Mucosa of stomach (tissue), 1 donor: ENCODE measurements around the gene PNPLA7.

Experiments
- H3K27me3 ChIP-seq: one replicate; pipeline ENCODE4 v1.7.0; 2013; ENCODE audit warnings: mild to moderate bottlenecking, low read length; ENCODE audit not compliant: control insufficient read depth, insufficient read depth
- H3K36me3 ChIP-seq: one replicate; pipeline ENCODE4 v1.7.0; 2013; ENCODE audit warnings: low read length; ENCODE audit not compliant: control insufficient read depth, insufficient read depth
- H3K4me1 ChIP-seq: one replicate; pipeline ENCODE4 v1.7.0; 2013; ENCODE audit warnings: mild to moderate bottlenecking, low read length; ENCODE audit not compliant: control insufficient read depth, insufficient read depth
- H3K4me3 ChIP-seq: one replicate; pipeline ENCODE4 v1.7.0; 2013; ENCODE audit warnings: low read length
- H3K9ac ChIP-seq: one replicate; pipeline ENCODE4 v1.7.0; 2013; ENCODE audit warnings: mild to moderate bottlenecking, low read length, moderate library complexity
- H3K9me3 ChIP-seq: one replicate; pipeline ENCODE4 v1.7.0; 2013; ENCODE audit warnings: mild to moderate bottlenecking, low read length, moderate library complexity; ENCODE audit not compliant: control insufficient read depth
- donor health status: Pancreatic carcinoma.

Gene PNPLA7

DNA sequence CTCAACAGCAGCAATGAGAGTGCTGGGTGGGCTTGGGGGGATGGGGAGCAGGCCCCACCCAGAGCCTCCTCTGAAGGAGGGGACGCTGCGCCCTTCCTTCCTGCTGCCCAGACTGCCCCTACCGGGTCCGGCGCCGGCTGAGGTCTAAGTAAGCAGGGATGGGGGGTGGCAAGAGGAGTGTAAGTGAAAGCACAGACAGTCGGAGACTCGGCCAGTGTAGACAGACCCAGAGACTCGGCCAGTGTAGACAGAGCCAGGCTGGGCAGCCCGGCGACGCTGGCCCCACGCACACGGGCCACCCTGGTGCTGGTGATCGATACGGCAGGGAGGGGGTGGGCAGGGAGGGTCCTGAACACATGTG is 101.6 kb downstream of the PNPLA7 start:
- no peaks in the 10 kb centered on the region for H3K36me3 ChIP-seq
- H3K9me3 ChIP-seq, result no peaks in the 10 kb centered on the region
- no peak overlapping the region for H3K9ac ChIP-seq
- H3K4me3 ChIP-seq, result no peak overlapping the region
- H3K4me1 ChIP-seq, result peaks cover 24% of the 10 kb centered on the region
- H3K27me3 ChIP-seq, result peaks cover 8% of the 10 kb centered on the region

DNA sequence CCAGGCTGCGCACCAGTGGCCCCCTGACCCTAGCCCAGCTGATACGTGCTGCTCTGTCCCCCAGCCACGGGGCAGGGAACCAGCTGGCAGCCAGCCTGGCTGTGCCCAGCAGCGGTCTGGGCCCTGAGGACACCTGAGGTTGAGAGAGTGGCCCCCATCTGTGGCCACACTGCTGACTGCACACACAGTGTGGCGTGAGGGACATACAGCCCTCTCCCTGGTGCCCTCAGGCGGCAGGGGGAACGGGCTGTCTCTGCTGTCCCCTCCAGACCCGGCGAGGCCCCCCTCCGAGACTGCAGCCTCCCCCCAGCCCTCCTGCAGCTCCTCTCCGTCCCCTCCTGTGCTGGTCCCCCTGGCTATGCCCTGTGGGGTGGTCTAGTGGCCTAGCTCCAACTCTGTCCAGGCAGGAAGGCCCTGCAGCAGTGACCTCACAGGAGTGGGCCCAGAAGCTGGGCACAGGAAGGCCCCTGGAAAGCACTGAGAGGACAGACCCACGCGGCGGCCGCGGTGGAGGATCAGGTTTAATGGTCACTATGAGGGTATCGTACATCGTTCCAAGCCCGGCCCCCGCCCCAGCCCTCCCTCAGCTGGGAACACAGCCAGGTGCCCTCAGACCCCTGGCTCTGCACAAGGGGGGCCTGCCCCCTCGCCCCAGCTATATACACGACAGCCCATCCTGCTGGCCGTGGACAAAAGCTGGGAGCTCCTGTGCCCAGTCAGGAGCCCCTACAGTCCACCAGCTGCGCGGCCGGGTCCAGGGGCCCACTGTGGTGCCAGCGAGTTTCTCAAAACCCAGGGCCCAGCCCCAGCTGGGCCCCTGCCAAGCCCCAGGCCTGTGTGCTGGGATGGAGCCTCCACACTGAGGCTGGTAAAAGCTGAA is 102.2 kb downstream of the PNPLA7 start:
- no peaks in the 10 kb centered on the region for H3K9me3 ChIP-seq
- H3K4me3 ChIP-seq, result no peak overlapping the region
- no peak overlapping the region for H3K9ac ChIP-seq
- peaks cover 8% of the 10 kb centered on the region for H3K27me3 ChIP-seq
- no peaks in the 10 kb centered on the region for H3K36me3 ChIP-seq
- peaks cover 18% of the 10 kb centered on the region for H3K4me1 ChIP-seq

DNA sequence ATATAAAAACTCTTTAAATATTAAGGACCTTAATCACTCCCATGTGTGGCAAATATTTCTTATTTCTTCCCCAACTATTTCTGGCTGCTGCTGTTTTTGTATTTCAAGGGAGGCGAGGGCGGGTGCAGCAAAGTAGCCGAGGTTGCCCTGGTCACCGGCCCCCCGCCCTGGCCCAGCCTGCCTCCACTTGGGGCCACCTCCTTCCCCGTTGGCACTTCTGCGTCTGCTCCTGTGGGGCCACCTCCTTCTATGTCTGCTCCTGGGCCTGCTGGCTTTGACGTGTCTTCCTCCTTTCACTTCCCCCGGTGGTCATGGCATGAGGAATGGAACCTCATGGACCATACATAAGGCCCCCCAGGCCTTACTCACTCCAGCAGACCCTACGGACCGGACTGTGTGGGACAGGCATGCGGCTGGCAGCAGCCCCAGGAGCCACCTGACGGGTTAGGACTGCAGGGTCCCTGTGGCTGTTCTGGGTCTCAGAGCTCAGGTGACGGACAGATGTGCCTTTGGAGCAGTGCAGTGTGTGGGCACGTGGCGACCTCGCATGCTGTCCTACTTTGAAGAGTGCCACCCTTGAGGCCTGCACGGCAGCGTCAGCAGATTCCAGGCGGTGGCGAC is 103.2 kb downstream of the PNPLA7 start:
- H3K9me3 ChIP-seq, result no peaks in the 10 kb centered on the region
- no peak overlapping the region for H3K9ac ChIP-seq
- no peak overlapping the region for H3K4me3 ChIP-seq
- peaks cover 17% of the 10 kb centered on the region for H3K4me1 ChIP-seq
- H3K27me3 ChIP-seq, result peaks cover 8% of the 10 kb centered on the region
- H3K36me3 ChIP-seq, result no peaks in the 10 kb centered on the region

DNA sequence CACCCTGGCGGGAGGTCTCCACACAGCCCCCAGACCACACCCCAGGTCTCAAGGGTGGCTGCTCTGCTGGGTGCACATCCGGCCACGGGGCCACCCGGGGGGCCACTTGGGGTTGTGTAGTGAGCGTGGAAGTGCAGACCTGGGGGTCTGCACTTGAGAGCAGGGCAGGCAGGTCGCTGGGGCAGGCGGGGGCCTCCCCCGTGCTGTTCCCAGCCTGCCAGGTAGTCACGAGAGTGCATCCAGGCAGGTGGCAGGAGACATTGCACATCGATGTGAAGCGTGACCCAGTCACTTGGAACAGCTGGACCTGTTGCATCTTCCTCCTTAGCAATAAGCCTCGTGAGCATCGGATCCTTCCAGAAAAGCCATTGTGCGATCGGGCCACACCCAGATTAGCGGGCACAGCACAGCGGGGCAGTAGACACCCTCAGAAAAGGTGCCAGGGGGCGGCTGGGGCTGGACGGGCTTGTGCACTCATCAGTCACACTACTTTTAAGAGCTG is 104.2 kb downstream of the PNPLA7 start:
- Histone ChIP-seq H3K4me1 (peaks cover 17% of the 10 kb centered on the region), H3K27me3 (peaks cover 8% of the 10 kb centered on the region), H3K4me3 (no peak overlapping the region), H3K36me3 (no peaks in the 10 kb centered on the region), H3K9me3 (no peaks in the 10 kb centered on the region), H3K9ac (no peak overlapping the region)

DNA sequence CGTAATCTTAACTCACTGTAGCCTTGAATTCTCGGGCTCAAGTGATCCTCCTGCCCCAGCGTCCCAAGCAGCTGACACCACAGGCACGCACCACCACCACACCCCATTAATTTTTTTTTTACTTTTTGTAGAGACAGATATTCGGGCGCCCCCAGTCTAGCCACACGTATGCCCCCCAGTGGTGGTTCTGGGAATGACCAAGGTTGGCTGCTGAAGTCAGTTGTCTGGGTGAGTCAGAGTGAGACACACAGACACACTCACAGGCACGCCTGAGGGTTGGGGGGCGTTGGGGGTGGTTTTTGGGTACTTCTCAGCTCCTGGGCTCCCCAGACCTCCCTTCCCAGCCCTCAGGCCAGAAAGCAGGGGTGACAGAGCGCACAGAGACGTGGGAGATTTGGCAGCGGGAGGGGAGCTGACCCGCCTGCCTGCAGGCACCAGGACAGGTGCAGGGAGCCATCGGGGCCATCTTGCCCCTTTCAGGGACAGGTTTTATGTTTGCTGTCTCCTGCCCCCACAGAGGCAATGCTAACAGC is 104.9 kb downstream of the PNPLA7 start:
- Histone ChIP-seq H3K9ac (no peak overlapping the region), H3K4me1 (peaks cover 17% of the 10 kb centered on the region), H3K4me3 (no peak overlapping the region), H3K36me3 (no peaks in the 10 kb centered on the region), H3K9me3 (no peaks in the 10 kb centered on the region), H3K27me3 (peaks cover 8% of the 10 kb centered on the region)

DNA sequence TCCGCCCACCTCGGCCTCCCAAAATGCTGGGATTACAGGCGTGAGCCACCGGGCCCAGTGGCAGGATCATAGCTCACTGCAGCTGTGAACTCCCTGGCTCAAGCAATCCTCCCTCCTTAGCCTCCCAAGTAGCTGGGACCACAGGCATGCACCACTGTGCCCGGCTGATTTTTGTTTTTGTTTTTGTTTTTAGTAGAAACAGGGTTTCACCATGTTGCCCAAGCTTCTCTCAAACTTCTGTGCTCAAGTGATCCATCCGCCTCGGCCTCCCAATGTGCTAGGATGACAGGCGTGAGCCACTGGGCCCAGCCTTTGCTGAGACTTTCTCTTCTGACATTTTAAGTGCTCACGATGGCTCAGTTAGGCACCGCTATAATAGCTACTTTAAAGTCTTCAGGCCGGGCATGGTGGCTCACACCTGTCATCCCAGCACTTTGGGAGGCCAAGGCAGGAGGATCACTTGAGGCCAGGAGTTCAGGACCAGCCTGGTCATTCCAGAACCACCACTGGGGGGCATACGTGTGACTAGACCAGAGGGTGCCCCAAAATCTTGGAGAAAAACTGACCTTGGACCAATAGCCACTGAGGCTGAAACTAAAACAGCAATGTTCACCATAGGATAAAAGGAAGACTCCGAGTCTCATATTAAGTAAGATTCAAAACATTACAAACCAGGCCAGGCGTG is 106.0 kb downstream of the PNPLA7 start:
- H3K9ac ChIP-seq, result no peak overlapping the region
- H3K4me1 ChIP-seq, result peaks cover 21% of the 10 kb centered on the region
- H3K27me3 ChIP-seq, result peaks cover 8% of the 10 kb centered on the region
- H3K36me3 ChIP-seq, result no peaks in the 10 kb centered on the region
- no peaks in the 10 kb centered on the region for H3K9me3 ChIP-seq
- H3K4me3 ChIP-seq, result no peak overlapping the region

DNA sequence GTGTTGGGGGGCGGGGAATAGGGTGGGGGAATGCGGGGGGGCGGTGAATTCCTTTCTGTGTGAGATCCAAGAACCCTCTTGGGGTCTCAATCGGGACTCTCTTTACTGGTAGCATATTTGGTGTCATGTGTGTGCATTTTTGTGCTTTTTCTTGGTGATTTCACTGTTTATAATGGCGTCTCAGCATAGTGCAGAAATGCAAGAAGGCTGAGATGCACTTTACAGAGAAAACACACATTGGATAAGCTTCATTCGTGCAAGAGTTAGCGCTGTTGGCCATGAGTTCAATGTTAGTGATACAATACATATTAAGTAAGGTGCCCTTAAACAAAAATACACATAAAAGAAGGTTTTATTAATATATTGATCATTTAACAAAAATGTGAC is 108.3 kb downstream of the PNPLA7 start:
- Histone ChIP-seq H3K36me3 (no peaks in the 10 kb centered on the region), H3K9ac (no peak overlapping the region), H3K27me3 (peaks cover 8% of the 10 kb centered on the region), H3K4me3 (no peak overlapping the region), H3K4me1 (peaks cover 37% of the 10 kb centered on the region), H3K9me3 (no peaks in the 10 kb centered on the region)

DNA sequence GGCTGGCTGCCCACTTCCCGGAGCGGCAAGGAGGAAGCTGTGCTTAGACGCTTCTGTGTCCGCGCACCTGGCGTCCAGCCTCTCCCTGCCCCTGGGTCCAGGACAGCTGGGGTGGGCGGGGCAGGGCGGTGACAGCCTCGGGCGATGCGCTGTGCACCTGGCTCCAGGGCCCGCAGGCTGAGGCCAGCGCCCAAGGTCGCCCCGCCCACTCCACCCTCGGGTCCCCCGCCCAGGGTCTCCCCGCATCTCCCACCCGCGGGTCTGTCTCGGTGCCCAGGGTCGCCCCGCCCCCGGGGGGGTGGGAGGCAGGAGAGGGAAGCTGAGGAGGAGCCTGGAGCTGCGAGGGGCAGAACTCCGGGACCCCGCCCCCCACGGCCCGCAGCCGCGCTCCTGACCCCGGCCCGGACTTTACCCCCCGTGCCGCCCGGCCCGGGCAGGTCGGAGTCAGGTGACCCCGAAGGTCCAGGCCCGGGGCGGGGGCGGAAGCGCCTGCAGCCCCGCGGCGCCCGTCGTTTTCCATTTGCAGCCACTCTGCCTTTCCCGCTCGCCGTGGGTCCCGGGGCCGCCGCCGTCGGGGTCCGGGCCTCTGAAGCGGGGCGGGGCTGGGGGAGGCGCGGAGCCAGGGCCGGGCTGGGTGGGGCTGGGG is 108.8 kb downstream of the PNPLA7 start, which contains the start of gene ENTPD8:
ENTPD8 (minus strand) TSS at position 69 of the 646 bp plus-strand sequence. CDS start 3,072 bp downstream, outside the sequence.
- Histone ChIP-seq H3K4me1 (peaks cover 41% of the 10 kb centered on the region), H3K9ac (no peak within 1 kb of the TSS), H3K27me3 (peaks cover 6% of the 10 kb centered on the region), H3K36me3 (no peaks in the 10 kb centered on the region), H3K4me3 (no peak within 1 kb of the TSS), H3K9me3 (no peaks in the 10 kb centered on the region)

DNA sequence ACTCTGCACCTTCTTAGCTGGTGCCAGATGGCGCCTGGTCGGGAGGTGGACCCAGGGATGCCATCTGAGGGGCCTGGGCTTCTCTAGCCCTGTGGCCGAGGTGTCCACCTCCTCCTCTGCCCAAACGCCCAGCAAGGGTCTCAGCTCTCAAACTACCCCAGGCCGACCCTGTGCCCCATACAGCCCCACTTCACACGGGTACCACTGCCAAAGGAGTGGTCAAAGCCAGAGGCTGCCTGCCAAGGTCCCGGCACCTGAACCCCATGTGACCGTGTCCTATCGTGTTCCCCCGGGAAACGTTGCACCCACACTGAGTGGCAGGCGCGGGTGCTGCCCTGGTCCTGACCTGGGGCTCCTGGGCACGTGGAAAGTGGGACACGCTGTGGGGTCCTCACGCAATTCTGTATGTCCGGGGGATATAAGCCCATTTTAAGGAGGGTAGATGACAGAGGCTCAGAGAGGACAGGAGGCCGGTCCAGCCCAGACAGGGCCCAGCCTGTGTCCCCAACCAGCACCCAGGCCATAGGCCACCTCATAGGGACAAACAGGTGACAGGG is 111.0 kb downstream of the PNPLA7 start:
- H3K9me3 ChIP-seq, result no peaks in the 10 kb centered on the region
- H3K4me3 ChIP-seq, result no peak overlapping the region
- H3K27me3 ChIP-seq, result no peaks in the 10 kb centered on the region
- peak overlapping the region; percentile 34 for H3K9ac ChIP-seq
- no peaks in the 10 kb centered on the region for H3K36me3 ChIP-seq
- H3K4me1 ChIP-seq, result peaks cover 43% of the 10 kb centered on the region

DNA sequence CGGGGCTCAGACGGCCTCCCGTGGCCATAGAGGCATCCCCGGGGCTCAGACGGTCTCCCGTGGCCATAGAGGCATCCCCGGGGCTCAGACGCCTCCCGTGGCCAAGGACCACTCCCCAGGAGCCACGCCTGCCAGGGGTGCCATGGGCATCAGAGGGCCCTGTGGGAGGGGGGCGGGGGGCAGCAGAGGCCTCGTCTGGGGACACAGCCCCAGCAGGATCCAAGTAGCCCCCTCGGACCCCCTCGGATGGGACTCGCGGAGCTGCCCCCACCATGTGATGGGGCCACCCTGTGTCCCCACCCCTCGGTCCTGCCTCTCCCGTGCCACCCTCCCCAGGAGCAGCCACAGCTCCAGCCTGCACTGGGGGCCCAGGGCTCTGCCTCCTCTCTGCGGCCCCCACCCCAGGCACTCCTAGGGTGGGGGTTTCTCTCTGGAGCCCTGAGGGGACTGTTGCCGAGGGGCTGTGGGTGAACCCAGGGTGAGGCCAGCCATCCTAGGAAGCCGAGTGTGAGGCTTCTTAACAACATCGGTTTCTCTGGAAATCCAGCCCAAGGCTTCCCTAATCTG is 111.5 kb downstream of the PNPLA7 start:
- H3K27me3 ChIP-seq, result no peaks in the 10 kb centered on the region
- H3K4me3 ChIP-seq, result no peak overlapping the region
- H3K9me3 ChIP-seq, result no peaks in the 10 kb centered on the region
- H3K9ac ChIP-seq, result no peak overlapping the region
- H3K36me3 ChIP-seq, result no peaks in the 10 kb centered on the region
- H3K4me1 ChIP-seq, result peaks cover 43% of the 10 kb centered on the region
